ENCODE results near the gene IL2RA.
"Not testable (repeated sequence)": the region's sequence is repeated elsewhere in the genome, so short reads cannot be mapped to it uniquely, and the experiment has no call there.

Gene IL2RA

DNA sequence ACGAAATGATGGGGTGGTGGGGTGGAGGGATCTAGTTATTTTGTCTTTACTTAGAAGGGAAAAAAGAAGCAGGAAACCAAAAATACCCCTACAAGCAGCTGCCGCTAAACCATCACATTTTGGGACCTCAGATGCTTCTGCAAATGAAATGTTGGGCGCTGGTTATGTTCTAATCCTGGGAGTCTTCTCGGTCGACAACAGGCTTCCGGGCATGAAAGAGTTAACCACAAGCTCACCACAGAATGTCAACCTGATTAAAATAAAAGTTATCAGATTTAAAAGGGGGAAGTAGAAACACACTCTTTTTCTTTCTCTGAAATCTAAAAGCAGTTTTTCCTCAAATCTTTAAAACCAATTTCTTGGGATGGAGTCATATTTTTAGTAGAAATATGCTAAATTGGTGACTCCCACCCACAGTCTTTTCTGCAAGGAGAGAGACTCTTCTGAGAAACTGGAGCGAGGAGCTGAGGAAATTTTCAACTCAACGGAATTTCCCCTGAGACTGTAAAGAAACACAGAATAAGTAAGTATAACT lies 16.8 kb downstream of the IL2RA start:
- ChIA-PET CTCF (interaction anchor here (0.8 to 1.4 kb wide), 3 partner anchors 32 to 54 kb away, joined by 3 read pairs; no protein-coding TSS in a partner anchor), POLR2A (no interaction called here)
- TF ChIP-seq, protein P1, sequence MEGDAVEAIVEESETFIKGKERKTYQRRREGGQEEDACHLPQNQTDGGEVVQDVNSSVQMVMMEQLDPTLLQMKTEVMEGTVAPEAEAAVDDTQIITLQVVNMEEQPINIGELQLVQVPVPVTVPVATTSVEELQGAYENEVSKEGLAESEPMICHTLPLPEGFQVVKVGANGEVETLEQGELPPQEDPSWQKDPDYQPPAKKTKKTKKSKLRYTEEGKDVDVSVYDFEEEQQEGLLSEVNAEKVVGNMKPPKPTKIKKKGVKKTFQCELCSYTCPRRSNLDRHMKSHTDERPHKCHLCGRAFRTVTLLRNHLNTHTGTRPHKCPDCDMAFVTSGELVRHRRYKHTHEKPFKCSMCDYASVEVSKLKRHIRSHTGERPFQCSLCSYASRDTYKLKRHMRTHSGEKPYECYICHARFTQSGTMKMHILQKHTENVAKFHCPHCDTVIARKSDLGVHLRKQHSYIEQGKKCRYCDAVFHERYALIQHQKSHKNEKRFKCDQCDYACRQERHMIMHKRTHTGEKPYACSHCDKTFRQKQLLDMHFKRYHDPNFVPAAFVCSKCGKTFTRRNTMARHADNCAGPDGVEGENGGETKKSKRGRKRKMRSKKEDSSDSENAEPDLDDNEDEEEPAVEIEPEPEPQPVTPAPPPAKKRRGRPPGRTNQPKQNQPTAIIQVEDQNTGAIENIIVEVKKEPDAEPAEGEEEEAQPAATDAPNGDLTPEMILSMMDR (IDR thresholded peaks at IDR 0.05; ENCODE audit: control extremely low read depth, extremely low read depth, low read depth, missing control alignments), result no peak
- no peak for DNase-seq (ENCODE audit: extremely low spot score)

DNA sequence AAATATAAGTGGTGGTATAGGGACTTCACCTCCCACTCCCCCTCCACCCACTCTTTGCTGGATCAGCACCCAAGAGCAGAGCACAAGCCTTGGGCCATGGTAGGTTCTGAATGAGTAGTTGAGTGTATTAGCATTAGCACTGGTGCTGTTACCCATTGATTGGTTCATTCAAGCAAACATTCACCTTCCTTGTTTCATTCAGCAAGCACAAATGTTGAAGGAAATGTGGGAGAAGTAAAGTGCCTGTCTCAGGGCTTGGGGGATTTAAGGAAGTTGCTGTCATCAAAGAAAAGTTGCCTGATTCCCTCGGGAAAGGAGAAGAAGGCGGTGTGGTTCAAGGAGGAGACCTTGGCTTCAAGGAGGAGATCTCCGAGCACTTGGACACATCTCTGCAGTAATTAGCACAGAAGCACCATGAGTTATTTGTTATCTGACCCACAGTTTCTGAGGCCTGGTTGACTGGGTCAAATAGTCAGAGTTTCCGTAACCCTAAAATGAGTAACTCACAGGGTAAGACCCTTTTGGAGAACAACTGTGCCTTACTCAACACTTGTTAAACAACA lies 17.3 kb downstream of the IL2RA start:
- peak; percentile 54 for DNase-seq (ENCODE audit: extremely low spot score)
- TF ChIP-seq, protein P1 (IDR thresholded peaks at IDR 0.05; ENCODE audit: control extremely low read depth, extremely low read depth, low read depth, missing control alignments), result no peak
- CTCF ChIA-PET, result interaction anchor here (0.8 to 3.7 kb wide), 5 partner anchors 11 to 54 kb away, joined by 3 to 17 read pairs (median 3); no protein-coding TSS in a partner anchor
- POLR2A ChIA-PET, result no interaction called here

DNA sequence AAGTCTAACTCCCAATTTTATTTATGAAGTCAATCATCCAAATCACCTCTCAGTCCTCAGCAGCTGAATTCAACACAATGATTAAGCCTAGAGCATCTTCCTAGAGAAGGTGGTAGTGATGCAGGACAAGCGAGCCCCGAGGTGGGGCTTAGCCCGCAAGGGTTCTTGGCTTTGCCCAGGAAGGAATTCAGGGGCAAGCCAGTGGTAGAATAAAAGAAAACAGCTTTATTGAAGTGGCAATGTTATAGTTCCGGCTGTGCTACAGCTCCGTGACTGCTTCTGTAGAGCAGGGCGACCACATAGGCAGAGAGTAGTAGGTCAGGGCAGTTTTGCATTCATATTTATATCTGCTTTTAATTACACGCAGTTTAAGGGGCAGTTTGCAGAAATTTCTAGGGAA lies 18.1 kb downstream of the IL2RA start:
- TF ChIP-seq, protein P1 (IDR thresholded peaks at IDR 0.05; ENCODE audit: control extremely low read depth, extremely low read depth, low read depth, missing control alignments), result no peak
- DNase-seq (ENCODE audit: extremely low spot score), result no peak
- CTCF ChIA-PET, result interaction anchor here (1.1 to 3.7 kb wide), 4 partner anchors 11 to 68 kb away, joined by 3 to 17 read pairs (median 5); no protein-coding TSS in a partner anchor
- POLR2A ChIA-PET, result no interaction called here

DNA sequence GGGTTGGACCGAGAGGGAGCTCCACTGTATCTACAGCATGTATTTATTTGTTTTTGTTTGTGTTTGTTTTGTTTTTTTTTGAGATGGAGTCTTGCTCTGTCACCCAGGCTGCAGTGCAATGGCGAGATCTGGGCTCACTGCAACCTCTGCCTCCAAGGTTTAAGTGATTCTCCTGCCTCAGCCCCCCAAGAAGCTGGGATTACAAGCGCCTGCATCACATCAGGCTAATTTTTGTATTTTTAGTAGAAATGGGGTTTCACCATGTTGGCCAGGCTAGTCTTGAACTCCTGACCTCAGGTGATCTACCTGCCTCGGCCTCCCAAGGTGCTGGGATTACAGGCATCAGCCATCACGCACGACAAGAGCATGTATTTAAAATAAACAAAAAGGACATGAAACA lies 18.8 kb downstream of the IL2RA start:
- POLR2A ChIA-PET; DNase-seq (ENCODE audit: extremely low spot score): not testable (repeated sequence)
- CTCF ChIA-PET, result interaction anchor here (1.1 to 3.7 kb wide), 5 partner anchors 10 to 67 kb away, joined by 3 to 17 read pairs (median 5); no protein-coding TSS in a partner anchor

DNA sequence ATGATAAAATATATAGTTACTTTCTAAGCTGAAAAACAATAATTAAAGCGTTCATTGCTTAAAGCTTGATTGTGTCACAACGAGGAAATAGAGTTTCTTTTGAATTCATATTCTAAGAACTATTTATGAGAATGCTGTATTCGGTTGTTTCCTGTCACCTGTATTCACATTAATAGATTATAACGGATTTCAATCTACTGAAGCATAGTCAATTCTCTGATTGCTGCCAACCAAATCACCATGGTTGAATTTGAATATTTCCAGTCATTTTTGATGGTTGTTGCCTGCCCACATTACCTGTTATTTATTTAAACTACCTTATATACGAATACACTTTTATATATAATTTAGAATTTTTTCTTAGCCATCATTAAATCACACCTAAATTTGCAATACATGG lies 22.0 kb downstream of the IL2RA start:
- ChIA-PET CTCF (interaction anchor here (3.7 kb wide), 1 partner anchor 47 kb away, joined by 17 read pairs; no protein-coding TSS in a partner anchor), POLR2A (no interaction called here)
- DNase-seq (ENCODE audit: extremely low spot score), result no peak
- TF ChIP-seq, protein P1 (IDR thresholded peaks at IDR 0.05; ENCODE audit: control extremely low read depth, extremely low read depth, low read depth, missing control alignments), result no peak

DNA sequence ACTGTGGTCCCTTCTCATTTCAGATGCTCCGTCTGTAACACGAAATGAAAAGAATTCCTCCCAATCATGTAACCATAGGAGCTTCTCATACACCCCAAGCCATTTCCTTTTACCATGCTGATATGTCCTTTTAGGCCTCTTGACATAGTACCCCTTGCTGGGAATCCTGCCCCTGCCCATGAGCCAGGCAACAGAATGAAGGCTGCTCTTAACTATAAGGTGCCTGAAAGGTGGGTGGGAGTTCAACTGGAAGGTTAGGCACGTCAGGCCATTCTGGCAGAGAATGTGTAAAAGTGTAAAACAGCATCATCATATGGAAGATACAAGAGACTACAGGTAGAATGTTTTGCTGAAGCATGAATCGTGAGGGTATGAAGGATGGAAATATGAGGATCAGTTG lies 22.5 kb downstream of the IL2RA start:
- ChIA-PET POLR2A (no interaction called here), CTCF (interaction anchor here (3.7 kb wide), 1 partner anchor 47 kb away, joined by 17 read pairs; no protein-coding TSS in a partner anchor)
- no peak for DNase-seq (ENCODE audit: extremely low spot score)
- TF ChIP-seq, protein P1 (IDR thresholded peaks at IDR 0.05; ENCODE audit: control extremely low read depth, extremely low read depth, low read depth, missing control alignments), result no peak

DNA sequence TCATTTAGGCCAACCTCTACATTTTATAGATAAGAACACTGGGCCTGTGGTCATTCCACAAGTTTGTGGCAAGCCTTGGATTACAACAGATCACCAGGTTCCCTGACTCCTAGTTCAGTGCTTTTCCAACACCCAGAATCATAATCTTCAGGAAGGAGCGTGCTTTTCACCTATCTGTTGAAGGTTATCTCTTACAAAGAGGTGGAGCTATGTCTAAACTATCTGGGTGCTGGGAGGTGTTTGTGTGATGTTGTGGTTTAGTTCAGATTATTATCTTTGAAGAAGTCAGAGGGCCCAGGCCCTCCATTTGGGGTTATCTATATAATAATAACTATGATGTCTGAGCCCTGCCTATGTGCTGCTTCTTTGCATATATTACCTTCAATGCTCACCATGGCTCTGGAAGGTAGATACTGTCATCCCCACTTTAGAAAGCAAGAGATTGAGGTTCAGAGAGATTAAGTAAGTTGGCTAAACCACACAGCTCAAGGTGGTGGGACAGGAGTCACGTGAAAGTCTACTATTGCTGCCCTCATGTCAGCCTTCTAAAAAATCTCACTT lies 24.0 kb downstream of the IL2RA start:
- ChIA-PET CTCF (interaction anchor here (1.0 to 4.0 kb wide), 7 partner anchors 11 to 364 kb away, joined by 3 to 24 read pairs (median 3); no protein-coding TSS in a partner anchor), POLR2A (no interaction called here)
- TF ChIP-seq, protein P1 (IDR thresholded peaks at IDR 0.05; ENCODE audit: control extremely low read depth, extremely low read depth, low read depth, missing control alignments), result no peak
- no peak for DNase-seq (ENCODE audit: extremely low spot score)
